IPS-18c (cell line): Measurements from ENCODE around the gene TUBA3D.
"Not testable (repeated sequence)": the region's sequence is repeated elsewhere in the genome, so short reads cannot be mapped to it uniquely, and the experiment has no call there.

Experiments
- H3K4me3 ChIP-seq: 2 replicates; pipeline ENCODE4 v1.7.0; 2013; ENCODE audit warnings: low read depth, mild to moderate bottlenecking, low read length, moderate library complexity; ENCODE audit not compliant: insufficient read depth
- H3K9me3 ChIP-seq: one replicate; pipeline ENCODE4 v1.6.1; 2013; ENCODE audit warnings: mild to moderate bottlenecking, low read length, moderate library complexity; ENCODE audit not compliant: control insufficient read depth, insufficient read depth

TUBA3D gene

GRCh38 chr2:131521961-131522781, 46.3 kb downstream of the TUBA3D start:
- Histone ChIP-seq H3K9me3 (no peaks in the 10 kb centered on the region), H3K4me3 (no peak overlapping the region)

- H3K4me3 ChIP-seq, H3K9me3 ChIP-seq: not testable (repeated sequence)
Measured at GRCh38 chr2:131525256-131525655, 49.3 kb downstream of the TUBA3D start.

GRCh38 chr2:131527131-131528001, 51.4 kb downstream of the TUBA3D start, which contains the start of gene CCDC74A:
TSS of gene CCDC74A (plus strand) at chr2:131527888. CDS start at chr2:131527971, 83 bp downstream.
- H3K9me3 ChIP-seq = not testable (repeated sequence)
- peak within 1 kb of the TSS; percentile 28; the same call in 1 of the 2 replicates for H3K4me3 ChIP-seq

GRCh38 chr2:131528981-131529863, 53.3 kb downstream of the TUBA3D start:
- H3K4me3 ChIP-seq = peak overlapping the region; percentile 3; the same call in 1 of the 2 replicates

GRCh38 chr2:131529864-131530445, 54.0 kb downstream of the TUBA3D start:
- H3K9me3 ChIP-seq, H3K4me3 ChIP-seq: not testable (repeated sequence)

More at GRCh38 chr2:131528981-131529863, 53.3 kb downstream of the TUBA3D start:
- H3K9me3 ChIP-seq = not testable (repeated sequence)

- H3K9me3 ChIP-seq, H3K4me3 ChIP-seq: not testable (repeated sequence)
Measured at GRCh38 chr2:131530626-131531344, 54.9 kb downstream of the TUBA3D start.

- not testable (repeated sequence) for H3K4me3 ChIP-seq
Measured at GRCh38 chr2:131531547-131532185, 55.7 kb downstream of the TUBA3D start.

More at GRCh38 chr2:131531547-131532185, 55.7 kb downstream of the TUBA3D start:
- not testable (repeated sequence) for H3K9me3 ChIP-seq
